ENCODE results near the gene LYPD5.

LYPD5 gene

GRCh38 chr19:43798026-43798545, 4.2 kb downstream of the LYPD5 start:
- no peak overlapping the region for H4K91ac ChIP-seq (ENCODE audit: low read depth, low read length)
- H4K12ac ChIP-seq (ENCODE audit: low read depth, low read length): no peak overlapping the region
- H3K79me2 ChIP-seq (ENCODE audit: control insufficient read depth, insufficient read depth, low read length, poor library complexity): no peaks in the 10 kb centered on the region
- peaks cover 5 to 11% of the 10 kb centered on the region in 2 experiments for H3K4me1 ChIP-seq (ENCODE audit: control insufficient read depth in 1 of 2, insufficient read depth in 2 of 2, low read length in 2 of 2)
- H3K27me3 ChIP-seq (ENCODE audit: insufficient read depth, low read length): peaks cover 4% of the 10 kb centered on the region
- H3K4me2 ChIP-seq (ENCODE audit: low read length): peak overlapping the region; percentile 76
- peaks cover 6% of the 10 kb centered on the region for H3K9me3 ChIP-seq (ENCODE audit: insufficient read depth, low read depth, low read length)
- no peak overlapping the region for H2BK12ac ChIP-seq (ENCODE audit: low read length)
- peak overlapping the region; percentile 60 for H3K4me3 ChIP-seq (ENCODE audit: low read depth, low read length)
- H2AK5ac ChIP-seq (ENCODE audit: low read length): no peak overlapping the region
- H3K18ac ChIP-seq (ENCODE audit: low read length): no peak overlapping the region
- peak overlapping the region; percentile 29 for H3K23ac ChIP-seq (ENCODE audit: low read length)
- WGBS (ENCODE audit: extremely low coverage, insufficient coverage, insufficient read length): no CpG with 5 or more reads among the region's 5 CpGs
- H2AFZ ChIP-seq (ENCODE audit: insufficient read depth, low read length, poor library complexity): no peak overlapping the region
- H2BK5ac ChIP-seq (ENCODE audit: low read depth, low read length, poor library complexity): no peak overlapping the region
- H3K4ac ChIP-seq (ENCODE audit: low read depth, low read length): no peak overlapping the region
- no peak overlapping the region for H2BK120ac ChIP-seq (ENCODE audit: insufficient read depth, low read length, poor library complexity)
- no peaks in the 10 kb centered on the region for H3K79me1 ChIP-seq (ENCODE audit: low read length)
- no peak overlapping the region for H4K8ac ChIP-seq (ENCODE audit: low read depth, low read length)
- H3K27ac ChIP-seq (ENCODE audit: low read depth, low read length): no peak overlapping the region
- DNase-seq: no peak
- no peaks in the 10 kb centered on the region for H3K36me3 ChIP-seq (ENCODE audit: control insufficient read depth in 1 of 2, insufficient read depth in 2 of 2, low read length in 2 of 2)
- H3K14ac ChIP-seq (ENCODE audit: low read length): no peak overlapping the region
- peak overlapping the region; percentile 31 for H3K9ac ChIP-seq (ENCODE audit: low read length)

- no peak for DNase-seq
- H4K8ac ChIP-seq (ENCODE audit: low read depth, low read length): no peak overlapping the region
- peaks cover 6% of the 10 kb centered on the region for H3K9me3 ChIP-seq (ENCODE audit: insufficient read depth, low read depth, low read length)
- H2BK5ac ChIP-seq (ENCODE audit: low read depth, low read length, poor library complexity): no peak overlapping the region
- H3K79me1 ChIP-seq (ENCODE audit: low read length): no peaks in the 10 kb centered on the region
- no peak overlapping the region for H2BK120ac ChIP-seq (ENCODE audit: insufficient read depth, low read length, poor library complexity)
- H3K4me3 ChIP-seq (ENCODE audit: low read depth, low read length): no peak overlapping the region
- no peak overlapping the region for H2AFZ ChIP-seq (ENCODE audit: insufficient read depth, low read length, poor library complexity)
- no peaks in the 10 kb centered on the region for H3K36me3 ChIP-seq (ENCODE audit: control insufficient read depth in 1 of 2, insufficient read depth in 2 of 2, low read length in 2 of 2)
- H3K9ac ChIP-seq (ENCODE audit: low read length): no peak overlapping the region
- H3K18ac ChIP-seq (ENCODE audit: low read length): no peak overlapping the region
- H3K27ac ChIP-seq (ENCODE audit: low read depth, low read length): no peak overlapping the region
- H3K4ac ChIP-seq (ENCODE audit: low read depth, low read length): no peak overlapping the region
- no peak overlapping the region for H2AK5ac ChIP-seq (ENCODE audit: low read length)
- no peaks in the 10 kb centered on the region for H3K79me2 ChIP-seq (ENCODE audit: control insufficient read depth, insufficient read depth, low read length, poor library complexity)
- H3K4me1 ChIP-seq (ENCODE audit: control insufficient read depth in 1 of 2, insufficient read depth in 2 of 2, low read length in 2 of 2): peaks cover 5 to 11% of the 10 kb centered on the region in 2 experiments
- WGBS (ENCODE audit: extremely low coverage, insufficient coverage, insufficient read length): no CpG with 5 or more reads among the region's 7 CpGs
- H3K4me2 ChIP-seq (ENCODE audit: low read length): no peak overlapping the region
- no peak overlapping the region for H4K91ac ChIP-seq (ENCODE audit: low read depth, low read length)
- peaks cover 4% of the 10 kb centered on the region for H3K27me3 ChIP-seq (ENCODE audit: insufficient read depth, low read length)
- no peak overlapping the region for H4K12ac ChIP-seq (ENCODE audit: low read depth, low read length)
- no peak overlapping the region for H3K23ac ChIP-seq (ENCODE audit: low read length)
- H3K14ac ChIP-seq (ENCODE audit: low read length): no peak overlapping the region
- H2BK12ac ChIP-seq (ENCODE audit: low read length): no peak overlapping the region
Measured at GRCh38 chr19:43797556-43797955, 4.7 kb downstream of the LYPD5 start.

- peaks cover 5 to 11% of the 10 kb centered on the region in 2 experiments for H3K4me1 ChIP-seq (ENCODE audit: control insufficient read depth in 1 of 2, insufficient read depth in 2 of 2, low read length in 2 of 2)
- H3K23ac ChIP-seq (ENCODE audit: low read length): no peak overlapping the region
- no peak overlapping the region for H2BK12ac ChIP-seq (ENCODE audit: low read length)
- H3K14ac ChIP-seq (ENCODE audit: low read length): no peak overlapping the region
- no peak overlapping the region for H3K18ac ChIP-seq (ENCODE audit: low read length)
- DNase-seq: no peak
- no CpG with 5 or more reads among the region's 6 CpGs for WGBS (ENCODE audit: extremely low coverage, insufficient coverage, insufficient read length)
- H4K12ac ChIP-seq (ENCODE audit: low read depth, low read length): no peak overlapping the region
- H3K36me3 ChIP-seq (ENCODE audit: control insufficient read depth in 1 of 2, insufficient read depth in 2 of 2, low read length in 2 of 2): no peaks in the 10 kb centered on the region
- H3K4me3 ChIP-seq (ENCODE audit: low read depth, low read length): no peak overlapping the region
- H3K27me3 ChIP-seq (ENCODE audit: insufficient read depth, low read length): peaks cover 4% of the 10 kb centered on the region
- peaks cover 6% of the 10 kb centered on the region for H3K9me3 ChIP-seq (ENCODE audit: insufficient read depth, low read depth, low read length)
- no peak overlapping the region for H2BK5ac ChIP-seq (ENCODE audit: low read depth, low read length, poor library complexity)
- no peak overlapping the region for H4K91ac ChIP-seq (ENCODE audit: low read depth, low read length)
- no peaks in the 10 kb centered on the region for H3K79me1 ChIP-seq (ENCODE audit: low read length)
- H2AFZ ChIP-seq (ENCODE audit: insufficient read depth, low read length, poor library complexity): no peak overlapping the region
- no peak overlapping the region for H4K8ac ChIP-seq (ENCODE audit: low read depth, low read length)
- H3K4ac ChIP-seq (ENCODE audit: low read depth, low read length): no peak overlapping the region
- H3K27ac ChIP-seq (ENCODE audit: low read depth, low read length): no peak overlapping the region
- H2AK5ac ChIP-seq (ENCODE audit: low read length): no peak overlapping the region
- H3K4me2 ChIP-seq (ENCODE audit: low read length): no peak overlapping the region
- no peak overlapping the region for H3K9ac ChIP-seq (ENCODE audit: low read length)
- H3K79me2 ChIP-seq (ENCODE audit: control insufficient read depth, insufficient read depth, low read length, poor library complexity): no peaks in the 10 kb centered on the region
- H2BK120ac ChIP-seq (ENCODE audit: insufficient read depth, low read length, poor library complexity): no peak overlapping the region
Measured at GRCh38 chr19:43797118-43797517, 5.1 kb downstream of the LYPD5 start.

GRCh38 chr19:43790587-43790986, 11.7 kb downstream of the LYPD5 start:
- no peak overlapping the region for H3K4ac ChIP-seq (ENCODE audit: low read depth, low read length)
- H4K8ac ChIP-seq (ENCODE audit: low read depth, low read length): no peak overlapping the region
- H3K14ac ChIP-seq (ENCODE audit: low read length): no peak overlapping the region
- H4K91ac ChIP-seq (ENCODE audit: low read depth, low read length): no peak overlapping the region
- no peak overlapping the region for H2AFZ ChIP-seq (ENCODE audit: insufficient read depth, low read length, poor library complexity)
- H2BK12ac ChIP-seq (ENCODE audit: low read length): no peak overlapping the region
- H3K18ac ChIP-seq (ENCODE audit: low read length): no peak overlapping the region
- H3K36me3 ChIP-seq (ENCODE audit: control insufficient read depth in 1 of 2, insufficient read depth in 2 of 2, low read length in 2 of 2): no peaks in the 10 kb centered on the region
- no peaks in the 10 kb centered on the region for H3K9me3 ChIP-seq (ENCODE audit: insufficient read depth, low read depth, low read length)
- H2BK120ac ChIP-seq (ENCODE audit: insufficient read depth, low read length, poor library complexity): no peak overlapping the region
- H3K4me3 ChIP-seq (ENCODE audit: low read depth, low read length): no peak overlapping the region
- no CpG with 5 or more reads among the region's 3 CpGs for WGBS (ENCODE audit: extremely low coverage, insufficient coverage, insufficient read length)
- H3K9ac ChIP-seq (ENCODE audit: low read length): no peak overlapping the region
- no peak overlapping the region for H2BK5ac ChIP-seq (ENCODE audit: low read depth, low read length, poor library complexity)
- no peaks in the 10 kb centered on the region for H3K27me3 ChIP-seq (ENCODE audit: insufficient read depth, low read length)
- no peak overlapping the region for H4K12ac ChIP-seq (ENCODE audit: low read depth, low read length)
- no peak overlapping the region for H3K4me2 ChIP-seq (ENCODE audit: low read length)
- H3K23ac ChIP-seq (ENCODE audit: low read length): no peak overlapping the region
- no peak for DNase-seq
- H3K79me1 ChIP-seq (ENCODE audit: low read length): no peaks in the 10 kb centered on the region
- H2AK5ac ChIP-seq (ENCODE audit: low read length): no peak overlapping the region
- H3K79me2 ChIP-seq (ENCODE audit: control insufficient read depth, insufficient read depth, low read length, poor library complexity): no peaks in the 10 kb centered on the region
- no peak overlapping the region for H3K27ac ChIP-seq (ENCODE audit: low read depth, low read length)
- H3K4me1 ChIP-seq (ENCODE audit: control insufficient read depth in 1 of 2, insufficient read depth in 2 of 2, low read length in 2 of 2): no peaks in the 10 kb centered on the region

All from trophoblast cell (in vitro differentiated cells and primary cell).